Effector memory CD8-positive, alpha-beta T cell (primary cell): Measurements from ENCODE around the gene TEX55.
A peak's percentile ranks its signal among the peaks of the same experiment; 100 is the strongest.
"Not testable (repeated sequence)": the region's sequence is repeated elsewhere in the genome, so short reads cannot be mapped to it uniquely, and the experiment has no call there.

Source experiments
- ATAC-seq: fragments of 150-1000 bp; cut with Tn5 transposase; replicated peaks from 2 replicates; pipeline ENCODE4 v1.10.0; 2021; ENCODE audit warnings: mild to moderate bottlenecking, moderate library complexity
- DNase-seq, 3 experiments: peaks; one replicate each; pipeline ENCODE4 v3.0.0; 2021
- H3K27ac Mint-ChIP-seq, 2 donors: one replicate each; pipeline ENCODE4 v1.8.0; 2022; ENCODE audit warnings: mild to moderate bottlenecking in 2 of 2, mixed read lengths in 2 of 2, moderate library complexity in 2 of 2
- H3K27me3 Mint-ChIP-seq, 2 donors: one replicate each; pipeline ENCODE4 v1.8.0; 2022; ENCODE audit warnings: mixed read lengths in 2 of 2
- H3K36me3 Mint-ChIP-seq: one replicate; pipeline ENCODE4 v1.8.0; 2022; ENCODE audit warnings: mild to moderate bottlenecking, moderate library complexity, mixed read lengths; ENCODE audit not compliant: insufficient read depth
- H3K4me1 Mint-ChIP-seq, 2 donors: one replicate each; pipeline ENCODE4 v1.8.0; 2022; ENCODE audit warnings: low read depth in 2 of 2, mixed read lengths in 2 of 2
- H3K4me3 Mint-ChIP-seq, 2 donors: one replicate each; pipeline ENCODE4 v1.8.0; 2022; ENCODE audit warnings: mild to moderate bottlenecking in 2 of 2, mixed read lengths in 2 of 2, moderate library complexity in 2 of 2
- H3K9me3 Mint-ChIP-seq, 2 donors: one replicate each; pipeline ENCODE4 v1.8.0; 2022; ENCODE audit warnings: mixed read lengths in 2 of 2

TEX55 gene

GRCh38 chr3:119145128-119145499 lies 851 bp upstream of the TEX55 start:
- Mint-ChIP-seq H3K4me3 (no peak overlapping the region), H3K27ac (no peak overlapping the region), H3K27me3 (no peaks in the 10 kb centered on the region), H3K9me3 (no peaks in the 10 kb centered on the region), H3K4me1 (peaks cover 3 to 9% of the 10 kb centered on the region in 2 donors), H3K36me3 (peaks cover 5% of the 10 kb centered on the region)
- DNase-seq, result no peak
- no peak for ATAC-seq

GRCh38 chr3:119146578-119147375 lies 812 bp downstream of the TEX55 start:
- H3K4me1 Mint-ChIP-seq, result peaks cover 5 to 9% of the 10 kb centered on the region in 2 donors
- no peaks in the 10 kb centered on the region for H3K27me3 Mint-ChIP-seq
- H3K4me3 Mint-ChIP-seq, result no peak overlapping the region
- ATAC-seq, result no peak
- no peak overlapping the region for H3K27ac Mint-ChIP-seq
- DNase-seq, result no peak
- no peaks in the 10 kb centered on the region for H3K9me3 Mint-ChIP-seq
- peaks cover 5% of the 10 kb centered on the region for H3K36me3 Mint-ChIP-seq

GRCh38 chr3:119147494-119147893 lies 1.5 kb downstream of the TEX55 start:
- DNase-seq (no peak), ATAC-seq (no peak)
- Mint-ChIP-seq H3K27me3 (no peaks in the 10 kb centered on the region), H3K9me3 (no peaks in the 10 kb centered on the region), H3K4me3 (no peak overlapping the region), H3K36me3 (peaks cover 5% of the 10 kb centered on the region), H3K4me1 (peaks cover 5 to 9% of the 10 kb centered on the region in 2 donors), H3K27ac (no peak overlapping the region)

GRCh38 chr3:119148493-119149180 lies 2.7 kb downstream of the TEX55 start:
- ATAC-seq, result no peak
- peaks cover 0 to 4% of the 10 kb centered on the region in 2 donors for H3K9me3 Mint-ChIP-seq
- H3K4me3 Mint-ChIP-seq, result no peak overlapping the region
- H3K4me1 Mint-ChIP-seq, result peaks cover 5 to 9% of the 10 kb centered on the region in 2 donors
- no peak for DNase-seq
- peaks cover 0 to 9% of the 10 kb centered on the region in 2 donors for H3K27me3 Mint-ChIP-seq
- peaks cover 5% of the 10 kb centered on the region for H3K36me3 Mint-ChIP-seq
- no peak overlapping the region for H3K27ac Mint-ChIP-seq

GRCh38 chr3:119149484-119149883 lies 3.5 kb downstream of the TEX55 start:
- Mint-ChIP-seq H3K27me3 (peaks cover 0 to 16% of the 10 kb centered on the region in 2 donors), H3K36me3 (peaks cover 5% of the 10 kb centered on the region), H3K9me3 (peaks cover 0 to 11% of the 10 kb centered on the region in 2 donors), H3K27ac (peak overlapping the region; percentile 47 to 59), H3K4me3 (no peak overlapping the region), H3K4me1 (peaks cover 5 to 9% of the 10 kb centered on the region in 2 donors)
- ATAC-seq (peak; percentile 85), DNase-seq (no peak)

- DNase-seq, result no peak
- H3K36me3 Mint-ChIP-seq, result no peaks in the 10 kb centered on the region
- no peaks in the 10 kb centered on the region for H3K4me1 Mint-ChIP-seq
- peaks cover 0 to 13% of the 10 kb centered on the region in 2 donors for H3K9me3 Mint-ChIP-seq
- no peak for ATAC-seq
- no peak overlapping the region for H3K4me3 Mint-ChIP-seq
- no peak overlapping the region for H3K27ac Mint-ChIP-seq
- peaks cover 15 to 34% of the 10 kb centered on the region in 2 donors for H3K27me3 Mint-ChIP-seq
Measured at GRCh38 chr3:119156868-119157267, 10.9 kb downstream of the TEX55 start.

- ATAC-seq, result no peak
- H3K36me3 Mint-ChIP-seq, result no peaks in the 10 kb centered on the region
- H3K4me1 Mint-ChIP-seq, result no peaks in the 10 kb centered on the region
- H3K9me3 Mint-ChIP-seq, result peaks cover 0 to 13% of the 10 kb centered on the region in 2 donors
- H3K27me3 Mint-ChIP-seq, result peaks cover 22 to 43% of the 10 kb centered on the region in 2 donors
- DNase-seq, result no peak
- H3K27ac Mint-ChIP-seq, result no peak overlapping the region
- H3K4me3 Mint-ChIP-seq, result no peak overlapping the region
Measured at GRCh38 chr3:119157971-119158370, 12.0 kb downstream of the TEX55 start.

- Mint-ChIP-seq H3K4me3 (no peak overlapping the region), H3K4me1 (no peaks in the 10 kb centered on the region), H3K27ac (no peak overlapping the region)
Measured at GRCh38 chr3:119160361-119160760, 14.4 kb downstream of the TEX55 start.

GRCh38 chr3:119160815-119161214 lies 14.8 kb downstream of the TEX55 start:
- Mint-ChIP-seq H3K4me1 (no peaks in the 10 kb centered on the region), H3K36me3 (peaks cover 5% of the 10 kb centered on the region), H3K4me3 (no peak overlapping the region), H3K9me3 (no peaks in the 10 kb centered on the region), H3K27ac (no peak overlapping the region), H3K27me3 (peaks cover 14 to 48% of the 10 kb centered on the region in 2 donors)
- ATAC-seq, result no peak
- DNase-seq, result no peak

More at GRCh38 chr3:119160361-119160760, 14.4 kb downstream of the TEX55 start:
- DNase-seq, result no peak
- Mint-ChIP-seq H3K9me3 (no peaks in the 10 kb centered on the region), H3K36me3 (peaks cover 5% of the 10 kb centered on the region), H3K27me3 (peaks cover 19 to 43% of the 10 kb centered on the region in 2 donors)
- ATAC-seq, result no peak

- H3K27me3 Mint-ChIP-seq, result peaks cover 11 to 49% of the 10 kb centered on the region in 2 donors
- H3K9me3 Mint-ChIP-seq, result no peaks in the 10 kb centered on the region
- H3K36me3 Mint-ChIP-seq, result peaks cover 5% of the 10 kb centered on the region
- DNase-seq (no peak), ATAC-seq (no peak)
- H3K27ac Mint-ChIP-seq, result no peak overlapping the region
- H3K4me1 Mint-ChIP-seq, result no peaks in the 10 kb centered on the region
- H3K4me3 Mint-ChIP-seq, result no peak overlapping the region
Measured at GRCh38 chr3:119161240-119161639, 15.3 kb downstream of the TEX55 start.

- peaks cover 11 to 43% of the 10 kb centered on the region in 2 donors for H3K27me3 Mint-ChIP-seq
- not testable (repeated sequence) for DNase-seq, H3K4me1 Mint-ChIP-seq
Measured at GRCh38 chr3:119164745-119165144, 18.8 kb downstream of the TEX55 start.

GRCh38 chr3:119170821-119171220 lies 24.9 kb downstream of the TEX55 start:
- Mint-ChIP-seq H3K27ac (no peak overlapping the region), H3K4me1 (no peaks in the 10 kb centered on the region), H3K27me3 (peaks cover 0 to 10% of the 10 kb centered on the region in 2 donors), H3K4me3 (no peak overlapping the region), H3K9me3 (no peaks in the 10 kb centered on the region), H3K36me3 (no peaks in the 10 kb centered on the region)
- DNase-seq (no peak), ATAC-seq (no peak)

More at GRCh38 chr3:119164745-119165144, 18.8 kb downstream of the TEX55 start:
- ATAC-seq, H3K4me3 Mint-ChIP-seq, H3K9me3 Mint-ChIP-seq, H3K36me3 Mint-ChIP-seq, H3K27ac Mint-ChIP-seq: not testable (repeated sequence)

- no peak within 1 kb of the TSS for H3K4me3 Mint-ChIP-seq
- no peaks in the 10 kb centered on the region for H3K9me3 Mint-ChIP-seq
- no peaks in the 10 kb centered on the region for H3K36me3 Mint-ChIP-seq
- no peaks in the 10 kb centered on the region for H3K4me1 Mint-ChIP-seq
- DNase-seq (no peak), ATAC-seq (no peak)
- no peak within 1 kb of the TSS for H3K27ac Mint-ChIP-seq
- H3K27me3 Mint-ChIP-seq, result peaks cover 9 to 29% of the 10 kb centered on the region in 2 donors
Measured at GRCh38 chr3:119173325-119173724, 27.4 kb downstream of the TEX55 start, which contains the start of gene UPK1B. Gene UPK1B (plus strand): TSS chr3:119173598. CDS start chr3:119186742, 13,144 bp downstream.
